ENCODE measurements around the gene EYA3.

- TF ChIP-seq CTCF (IDR thresholded peaks at IDR 0.05; ENCODE audit: low read depth, low read length, poor library complexity, severe bottlenecking) (no peak), EZH2phosphoT487 (IDR thresholded peaks at IDR 0.05; ENCODE audit: borderline replicate concordance, low read length) (no peak)
Observed at GRCh38 chr1:28110555-28110954, 22.1 kb upstream of the EYA3 start.

All from DOHH2 (cell line).